DOHH2 (cell line): ENCODE results near the gene SLIT1.

Source experiments
- H3F3A ChIP-seq: fragments of 200-600 bp; sonication (generic), shearing (Covaris generic); 2 replicates; pipeline ENCODE4 v1.6.0; 2016; ENCODE audit warnings: antibody characterized with exemption, mild to moderate bottlenecking; ENCODE audit not compliant: control insufficient read depth, insufficient read depth
- H3K27ac ChIP-seq: fragments of 200-600 bp; sonication (generic); 2 replicates; pipeline ENCODE4 v1.5.1; 2014; ENCODE audit warnings: low read depth, mild to moderate bottlenecking, low read length, moderate library complexity
- H3K27me3 ChIP-seq: fragments of 200-600 bp; sonication (generic); 2 replicates; pipeline ENCODE4 v1.6.1; 2014; ENCODE audit warnings: mild to moderate bottlenecking, low read length, mixed read lengths; ENCODE audit not compliant: control insufficient read depth
- H3K36me3 ChIP-seq: fragments of 200-600 bp; sonication (generic); 2 replicates; pipeline ENCODE4 v1.6.1; 2014; ENCODE audit warnings: mild to moderate bottlenecking, low read length, moderate library complexity, mixed read lengths; ENCODE audit not compliant: control insufficient read depth
- H3K4me1 ChIP-seq: fragments of 200-600 bp; sonication (generic); 2 replicates; pipeline ENCODE4 v1.6.1; 2014; ENCODE audit warnings: mild to moderate bottlenecking, low read length, mixed read lengths; ENCODE audit not compliant: control insufficient read depth
- H3K4me2 ChIP-seq: fragments of 200-600 bp; sonication (generic); 2 replicates; pipeline ENCODE4 v1.6.0; 2014; ENCODE audit warnings: mild to moderate bottlenecking, low read length, moderate library complexity
- H3K4me3 ChIP-seq: fragments of 200-600 bp; sonication (generic); 2 replicates; pipeline ENCODE4 v1.5.1; 2014; ENCODE audit warnings: mild to moderate bottlenecking, low read length, mixed read lengths
- H3K79me2 ChIP-seq: fragments of 200-600 bp; sonication (generic); 2 replicates; pipeline ENCODE4 v1.6.1; 2014; ENCODE audit warnings: mild to moderate bottlenecking, low read length, mixed read lengths; ENCODE audit not compliant: control insufficient read depth
- H3K9me2 ChIP-seq: fragments of 200-600 bp; sonication (generic); replicated peaks from 2 replicates; pipeline ENCODE4 v1.6.1; 2014; ENCODE audit warnings: mild to moderate bottlenecking, low read length, mixed read lengths; ENCODE audit not compliant: control insufficient read depth
- H3K9me3 ChIP-seq: fragments of 200-600 bp; sonication (generic); 2 replicates; pipeline ENCODE4 v1.6.1; 2014; ENCODE audit warnings: antibody characterized with exemption, low read length, mixed read lengths; ENCODE audit not compliant: control insufficient read depth, insufficient read depth
- H4K20me1 ChIP-seq: fragments of 200-600 bp; sonication (generic); 2 replicates; pipeline ENCODE4 v1.6.0; 2014; ENCODE audit warnings: low read depth, mild to moderate bottlenecking, antibody characterized with exemption, low read length, moderate library complexity; ENCODE audit not compliant: control insufficient read depth, insufficient read depth
- EZH2phosphoT487 ChIP-seq: fragments of 200-600 bp; sonication (generic); IDR thresholded peaks from 2 replicates; pipeline ENCODE4 v1.6.1; 2017; ENCODE audit warnings: borderline replicate concordance, mild to moderate bottlenecking, antibody characterized with exemption, low read length, moderate library complexity, mixed read lengths
- TF ChIP-seq, protein P1 (sequence below): fragments of 200-600 bp; sonication (generic); IDR thresholded peaks from one replicate; pipeline ENCODE4 v1.5.1; 2014; ENCODE audit warnings: antibody characterized with exemption, mild to moderate bottlenecking, low read depth, low read length; ENCODE audit not compliant: poor library complexity, severe bottlenecking

Gene SLIT1

GRCh38 chr10:97060441-97061084 is 125.2 kb downstream of the SLIT1 start:
- Histone ChIP-seq H3K4me2 (no peak overlapping the region), H3K27me3 (no peaks in the 10 kb centered on the region), H3K4me3 (no peak overlapping the region), H3K79me2 (no peaks in the 10 kb centered on the region), H3F3A (no peaks in the 10 kb centered on the region), H3K27ac (no peak overlapping the region), H3K36me3 (no peaks in the 10 kb centered on the region), H3K9me2 (no peaks in the 10 kb centered on the region), H4K20me1 (no peaks in the 10 kb centered on the region), H3K9me3 (no peaks in the 10 kb centered on the region), H3K4me1 (no peaks in the 10 kb centered on the region)
- TF ChIP-seq EZH2phosphoT487 = no peak
- TF ChIP-seq, protein P1, sequence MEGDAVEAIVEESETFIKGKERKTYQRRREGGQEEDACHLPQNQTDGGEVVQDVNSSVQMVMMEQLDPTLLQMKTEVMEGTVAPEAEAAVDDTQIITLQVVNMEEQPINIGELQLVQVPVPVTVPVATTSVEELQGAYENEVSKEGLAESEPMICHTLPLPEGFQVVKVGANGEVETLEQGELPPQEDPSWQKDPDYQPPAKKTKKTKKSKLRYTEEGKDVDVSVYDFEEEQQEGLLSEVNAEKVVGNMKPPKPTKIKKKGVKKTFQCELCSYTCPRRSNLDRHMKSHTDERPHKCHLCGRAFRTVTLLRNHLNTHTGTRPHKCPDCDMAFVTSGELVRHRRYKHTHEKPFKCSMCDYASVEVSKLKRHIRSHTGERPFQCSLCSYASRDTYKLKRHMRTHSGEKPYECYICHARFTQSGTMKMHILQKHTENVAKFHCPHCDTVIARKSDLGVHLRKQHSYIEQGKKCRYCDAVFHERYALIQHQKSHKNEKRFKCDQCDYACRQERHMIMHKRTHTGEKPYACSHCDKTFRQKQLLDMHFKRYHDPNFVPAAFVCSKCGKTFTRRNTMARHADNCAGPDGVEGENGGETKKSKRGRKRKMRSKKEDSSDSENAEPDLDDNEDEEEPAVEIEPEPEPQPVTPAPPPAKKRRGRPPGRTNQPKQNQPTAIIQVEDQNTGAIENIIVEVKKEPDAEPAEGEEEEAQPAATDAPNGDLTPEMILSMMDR = no peak

DNA sequence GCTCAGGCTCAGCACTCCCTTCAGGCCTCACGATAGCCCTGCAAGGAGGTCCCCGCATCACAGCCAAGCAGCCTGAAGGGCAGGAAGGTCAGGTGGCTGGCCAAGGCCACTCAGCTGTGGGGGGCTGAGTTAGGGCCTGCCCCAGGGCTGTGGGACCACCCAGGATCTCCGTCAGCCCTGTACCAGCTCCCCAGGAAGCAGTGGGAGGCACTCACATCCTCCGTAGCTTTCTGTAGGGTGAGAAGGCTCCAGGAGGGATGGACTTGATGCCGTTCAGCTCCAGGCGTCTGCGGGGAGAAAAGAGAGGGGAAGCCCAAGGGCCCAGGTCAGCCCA is 125.9 kb downstream of the SLIT1 start:
- no peak for TF ChIP-seq EZH2phosphoT487
- TF ChIP-seq, protein P1 = no peak
- Histone ChIP-seq H3K9me3 (no peaks in the 10 kb centered on the region), H3K79me2 (no peaks in the 10 kb centered on the region), H3K4me3 (no peak overlapping the region), H4K20me1 (no peaks in the 10 kb centered on the region), H3K27me3 (no peaks in the 10 kb centered on the region), H3K9me2 (no peaks in the 10 kb centered on the region), H3K27ac (no peak overlapping the region), H3K36me3 (no peaks in the 10 kb centered on the region), H3K4me2 (no peak overlapping the region), H3K4me1 (no peaks in the 10 kb centered on the region), H3F3A (no peaks in the 10 kb centered on the region)

DNA sequence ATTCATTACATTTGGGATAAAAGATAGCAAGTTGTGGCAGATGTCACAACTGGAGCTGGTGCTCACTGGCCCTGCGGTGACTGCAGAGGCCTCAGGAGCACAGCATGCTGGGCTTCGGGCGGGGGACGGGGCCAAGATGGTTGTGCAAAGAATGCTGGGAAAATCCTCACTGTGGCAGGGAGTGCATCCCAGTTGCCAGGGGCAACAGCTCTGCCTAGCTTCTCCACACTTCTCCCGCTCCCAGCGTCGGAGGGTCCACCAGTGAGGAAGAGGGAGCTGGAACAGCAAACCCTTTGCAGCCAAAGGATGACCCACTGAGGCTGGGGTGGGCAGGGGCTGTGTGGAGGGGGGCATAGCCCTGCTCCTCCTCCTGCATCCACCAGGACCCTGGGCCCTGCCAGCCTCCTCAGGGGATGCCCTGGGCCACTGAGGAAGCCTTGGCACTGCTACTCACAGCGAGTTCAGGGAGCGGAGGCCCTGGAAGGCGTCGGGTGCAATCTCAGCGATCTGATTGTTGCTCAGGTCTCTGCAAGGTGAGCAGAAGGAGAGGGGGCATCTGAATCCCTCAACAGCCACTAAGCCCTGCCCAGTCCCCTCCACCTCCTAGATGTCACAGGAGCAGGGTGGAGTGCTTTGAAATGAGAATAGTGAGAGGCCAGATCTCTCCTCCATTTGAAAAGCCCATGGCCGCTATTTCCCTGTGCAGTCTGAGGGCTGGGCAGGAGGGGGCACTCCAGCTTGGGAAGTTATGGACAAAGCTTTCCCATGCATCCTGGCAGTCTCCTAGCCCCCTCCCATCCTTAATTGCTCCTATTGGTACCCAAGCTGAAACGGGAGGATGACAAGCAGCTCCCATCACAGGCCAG is 126.5 kb downstream of the SLIT1 start:
- no peaks in the 10 kb centered on the region for H3K9me3 ChIP-seq
- H3K36me3 ChIP-seq = no peaks in the 10 kb centered on the region
- no peak for TF ChIP-seq EZH2phosphoT487
- TF ChIP-seq, protein P1 = no peak
- H4K20me1 ChIP-seq = no peaks in the 10 kb centered on the region
- no peak overlapping the region for H3K4me3 ChIP-seq
- H3K79me2 ChIP-seq = no peaks in the 10 kb centered on the region
- H3K9me2 ChIP-seq = no peaks in the 10 kb centered on the region
- H3K4me1 ChIP-seq = no peaks in the 10 kb centered on the region
- no peaks in the 10 kb centered on the region for H3F3A ChIP-seq
- no peak overlapping the region for H3K4me2 ChIP-seq
- no peaks in the 10 kb centered on the region for H3K27me3 ChIP-seq
- no peak overlapping the region for H3K27ac ChIP-seq
